HG03571 (cell line): Measurements from ENCODE around the gene RHBDD1.

Experiments
- ATAC-seq: cut with Tn5 transposase; IDR thresholded peaks from one replicate; pipeline ENCODE4 v1.9.1; 2021; ENCODE audit not compliant: unreplicated experiment

Gene RHBDD1

GRCh38 chr2:226883296-226883795 lies 47.5 kb downstream of the RHBDD1 start:
- ATAC-seq: no peak

- ATAC-seq: no peak
These were observed 48.3 kb downstream of the RHBDD1 start for GRCh38 chr2:226884166-226884565.

GRCh38 chr2:226885769-226886435 lies 50.0 kb downstream of the RHBDD1 start:
- no peak for ATAC-seq

GRCh38 chr2:226887940-226888339 lies 52.1 kb downstream of the RHBDD1 start:
- ATAC-seq: no peak

GRCh38 chr2:226888378-226888965 lies 52.6 kb downstream of the RHBDD1 start:
- no peak for ATAC-seq

- no peak for ATAC-seq
These were observed 53.1 kb downstream of the RHBDD1 start for GRCh38 chr2:226888971-226889370.

GRCh38 chr2:226890286-226890685 lies 54.4 kb downstream of the RHBDD1 start:
- no peak for ATAC-seq

GRCh38 chr2:226891780-226892590 lies 56.1 kb downstream of the RHBDD1 start:
- ATAC-seq: no peak

GRCh38 chr2:226892729-226893128 lies 56.9 kb downstream of the RHBDD1 start:
- no peak for ATAC-seq

- ATAC-seq: no peak
These were observed 57.4 kb downstream of the RHBDD1 start for GRCh38 chr2:226893216-226893615.

GRCh38 chr2:226894752-226895151 lies 58.9 kb downstream of the RHBDD1 start:
- no peak for ATAC-seq

- no peak for ATAC-seq
These were observed 59.7 kb downstream of the RHBDD1 start for GRCh38 chr2:226895579-226895978.

- no peak for ATAC-seq
These were observed 62.3 kb downstream of the RHBDD1 start for GRCh38 chr2:226898121-226898520.

GRCh38 chr2:226898897-226899296 lies 63.0 kb downstream of the RHBDD1 start:
- ATAC-seq: no peak

GRCh38 chr2:226902041-226902966 lies 66.5 kb downstream of the RHBDD1 start:
- no peak for ATAC-seq

- no peak for ATAC-seq
These were observed 67.3 kb downstream of the RHBDD1 start for GRCh38 chr2:226903179-226903578.

GRCh38 chr2:226904592-226904991 lies 68.7 kb downstream of the RHBDD1 start:
- ATAC-seq: no peak

- ATAC-seq: peak; percentile 22
These were observed 69.9 kb downstream of the RHBDD1 start for GRCh38 chr2:226905718-226906117.

GRCh38 chr2:226906163-226906693 lies 70.4 kb downstream of the RHBDD1 start:
- peak; percentile 86 for ATAC-seq

GRCh38 chr2:226909126-226909525 lies 73.3 kb downstream of the RHBDD1 start:
- no peak for ATAC-seq

GRCh38 chr2:226909836-226910235 lies 74.0 kb downstream of the RHBDD1 start:
- ATAC-seq: no peak
